Measurements from ENCODE around the gene VPS13C. TPM values are rescaled to one million over a fixed set of nuclear protein-coding genes. Genes with fewer than 3 reads are reported as not detected.

VPS13C gene
- total and polyA plus RNA-seq, 10 donors = 32.9 to 194 (median 147) TPM

DNA sequence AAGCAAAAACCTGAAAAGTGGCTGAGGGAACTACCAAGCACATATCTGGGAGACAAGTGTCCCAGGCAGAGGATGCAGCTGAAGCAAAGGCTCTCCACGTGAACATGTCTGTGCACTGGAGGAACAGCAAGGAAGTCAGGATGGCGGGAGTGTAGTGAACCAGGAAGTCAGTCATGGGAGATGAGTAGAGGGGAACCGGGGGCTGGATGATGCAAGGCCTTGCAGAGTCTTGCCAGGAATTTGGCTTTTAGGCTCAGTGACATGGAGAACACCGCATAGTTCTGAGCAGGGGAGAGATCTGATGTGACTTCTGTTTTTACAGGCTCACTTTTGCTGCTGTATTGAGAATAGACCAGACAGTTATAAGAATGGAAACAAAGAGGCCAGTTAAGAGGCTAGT is 25.5 kb upstream of the VPS13C start:
- no peak overlapping the region for H3K4me3 ChIP-seq
- H3K27me3 ChIP-seq (replicated peaks in 1 of 7) = no peaks in the 10 kb centered on the region
- TF ChIP-seq POLR2A (IDR thresholded peaks at IDR 0.05) (no peak), POLR2AphosphoS5 (IDR thresholded peaks at IDR 0.05) (no peak), CTCF (IDR thresholded peaks at IDR 0.05 in 8 of 11, conservative IDR thresholded peaks at IDR 0.05 in 3 of 11) (no peak)
- peaks cover 0 to 9% (median 0%) of the 10 kb centered on the region in 6 donors for H3K4me1 ChIP-seq
- H3K36me3 ChIP-seq = no peaks in the 10 kb centered on the region
- no peak overlapping the region for H3K27ac ChIP-seq
- no peak for DNase-seq
- peaks cover 0 to 13% (median 9%) of the 10 kb centered on the region in 8 donors for H3K9me3 ChIP-seq
- intact Hi-C loops (cut with DNase I; ENCODE audit: low total_unique reads) = no loop called here
- 41 to 64% (median 53%) methylated on average over 4 of the region's 4 CpGs for WGBS, 5 donors

- H3K4me1 ChIP-seq = peaks cover 0 to 9% (median 0%) of the 10 kb centered on the region in 6 donors
- peaks cover 0 to 13% (median 9%) of the 10 kb centered on the region in 8 donors for H3K9me3 ChIP-seq
- H3K4me3 ChIP-seq = no peak overlapping the region
- H3K27ac ChIP-seq = no peak overlapping the region
- TF ChIP-seq POLR2A (IDR thresholded peaks at IDR 0.05) (no peak), CTCF (IDR thresholded peaks at IDR 0.05 in 8 of 11, conservative IDR thresholded peaks at IDR 0.05 in 3 of 11) (no peak)
- intact Hi-C loops (cut with DNase I; ENCODE audit: low total_unique reads) = no loop called here
- no peaks in the 10 kb centered on the region for H3K36me3 ChIP-seq
- 81 to 89% (median 85%) methylated on average over 9 of the region's 9 CpGs for WGBS, 5 donors
- no peak for DNase-seq
- H3K27me3 ChIP-seq (replicated peaks in 1 of 7) = no peaks in the 10 kb centered on the region
Measured at GRCh38 chr15:62083194-62084154, 23.2 kb upstream of the VPS13C start.

DNA sequence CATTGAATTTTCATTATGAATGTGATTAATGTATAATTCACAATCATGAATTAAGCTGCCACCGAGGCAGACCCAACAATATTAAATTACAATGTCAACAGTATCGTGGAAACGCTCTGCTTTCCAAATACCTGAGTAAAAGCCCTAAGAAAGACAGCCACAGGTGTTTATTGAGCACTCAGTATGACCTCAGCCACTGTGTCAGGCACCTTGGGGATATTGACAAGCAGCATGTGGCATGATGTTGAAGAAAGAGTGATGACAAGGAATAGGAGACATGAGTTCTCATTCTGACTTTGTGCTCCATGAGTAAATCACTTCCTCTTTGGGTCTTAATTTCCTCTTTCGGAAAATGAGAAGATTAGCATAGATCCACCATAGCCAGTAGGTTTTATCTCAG is 19.3 kb upstream of the VPS13C start:
- H3K36me3 ChIP-seq = no peaks in the 10 kb centered on the region
- H3K4me1 ChIP-seq = no peaks in the 10 kb centered on the region
- TF ChIP-seq CTCF (IDR thresholded peaks at IDR 0.05 in 8 of 11, conservative IDR thresholded peaks at IDR 0.05 in 3 of 11) (no peak), POLR2A (IDR thresholded peaks at IDR 0.05) (no peak), POLR2AphosphoS5 (IDR thresholded peaks at IDR 0.05) (no peak)
- 81 to 86% (median 85%) methylated on average over 4 of the region's 4 CpGs for WGBS, 5 donors
- no peaks in the 10 kb centered on the region for H3K27me3 ChIP-seq (replicated peaks in 1 of 7)
- intact Hi-C loops (cut with DNase I; ENCODE audit: low total_unique reads) = loop anchor here (10.0 kb wide), 1 partner anchor 215 kb away; no protein-coding TSS in a partner anchor
- peaks cover 0 to 12% (median 8%) of the 10 kb centered on the region in 8 donors for H3K9me3 ChIP-seq
- DNase-seq = no peak
- no peak overlapping the region for H3K4me3 ChIP-seq
- no peak overlapping the region for H3K27ac ChIP-seq

DNA sequence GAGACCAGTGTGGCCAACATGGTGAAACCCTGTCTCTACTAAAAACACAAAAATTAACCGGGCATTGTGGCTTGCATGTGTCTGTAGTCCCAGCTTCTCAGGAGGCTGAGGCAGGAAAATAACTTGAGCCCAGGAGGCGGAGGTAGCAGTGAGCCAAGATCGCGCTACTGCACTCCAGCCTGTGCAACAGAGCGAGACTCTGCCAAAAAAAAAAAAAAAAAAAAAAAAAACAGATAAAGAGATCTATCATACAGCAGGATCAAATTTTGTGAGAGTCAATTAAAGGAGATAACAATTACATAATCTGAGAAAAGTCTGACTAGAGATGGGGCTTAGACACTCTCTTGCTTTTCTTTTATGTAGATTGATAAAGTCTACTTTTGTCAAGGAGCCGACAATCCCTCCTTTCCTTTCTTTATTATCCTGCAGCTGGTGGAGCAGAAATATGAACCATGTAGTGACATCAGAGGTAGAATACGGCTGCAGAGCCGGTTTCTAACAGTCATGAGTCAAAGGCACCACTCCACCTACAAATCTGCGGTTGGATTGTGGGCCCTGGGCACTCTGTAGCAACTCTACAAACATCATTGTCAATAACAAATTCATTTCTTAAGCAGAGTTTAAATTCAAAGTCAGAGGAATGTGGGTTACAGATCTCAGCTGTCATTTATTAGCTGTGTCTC is 15.5 kb upstream of the VPS13C start:
- 92 to 94% (median 93%) methylated on average over 9 of the region's 9 CpGs for WGBS, 5 donors
- Histone ChIP-seq H3K36me3 (no peaks in the 10 kb centered on the region), H3K9me3 (no peaks in the 10 kb centered on the region), H3K4me1 (no peaks in the 10 kb centered on the region), H3K4me3 (no peak overlapping the region), H3K27me3 (replicated peaks in 1 of 7) (no peaks in the 10 kb centered on the region), H3K27ac (no peak overlapping the region)
- intact Hi-C loops (cut with DNase I; ENCODE audit: low total_unique reads) = loop anchor here (10.0 kb wide), 1 partner anchor 211 kb away; no protein-coding TSS in a partner anchor
- no peak for TF ChIP-seq POLR2AphosphoS5 (IDR thresholded peaks at IDR 0.05)
- no peak for TF ChIP-seq POLR2A (IDR thresholded peaks at IDR 0.05)
- no peak for TF ChIP-seq CTCF (IDR thresholded peaks at IDR 0.05 in 8 of 11, conservative IDR thresholded peaks at IDR 0.05 in 3 of 11)
- no peak for DNase-seq

All from spleen (tissue), 11 donors.